Measurements from ENCODE around the gene DHDDS.
"Not testable (repeated sequence)": the region's sequence is repeated elsewhere in the genome, so short reads cannot be mapped to it uniquely, and the experiment has no call there.

The DHDDS gene

GRCh38 chr1:26500488-26501175 is 68.5 kb downstream of the DHDDS start:
- Histone ChIP-seq H3K79me2 (ENCODE audit: low read length) (no peaks in the 10 kb centered on the region), H3K27ac (ENCODE audit: low read length) (peak overlapping the region; percentile 98), H4K20me1 (ENCODE audit: insufficient read depth, low read length) (no peaks in the 10 kb centered on the region), H3K4me2 (ENCODE audit: low read depth, low read length) (peak overlapping the region; percentile 99), H3F3A (ENCODE audit: insufficient read depth, low read length) (peaks cover 10% of the 10 kb centered on the region; the same call in 1 of the 2 replicates), H3K4me1 (ENCODE audit: low read length) (0 out of 2 replicates have a peak, but pooled peaks cover 4% of the 10 kb centered on the region), H3K9me3 (replicated peaks; ENCODE audit: insufficient read depth, low read length) (no peaks in the 10 kb centered on the region), H3K27me3 (replicated peaks; ENCODE audit: insufficient read depth, low read length) (no peaks in the 10 kb centered on the region), H2AFZ (ENCODE audit: low read length) (peak overlapping the region; percentile 90), H3K36me3 (replicated peaks; ENCODE audit: insufficient read depth, low read length) (no peaks in the 10 kb centered on the region), H3K9me2 (replicated peaks; ENCODE audit: insufficient read depth, low read length) (no peaks in the 10 kb centered on the region), H3K9ac (ENCODE audit: low read length) (peak overlapping the region; percentile 99), H3K4me3 (ENCODE audit: low read length) (peak overlapping the region; percentile 74)
- DNase-seq: peak; percentile 83
- TF ChIP-seq CTCF (IDR thresholded peaks at IDR 0.05; ENCODE audit: low read length) (no peak), EZH2phosphoT487 (IDR thresholded peaks at IDR 0.05; ENCODE audit: low read length) (no peak), EZH2 (optimal IDR thresholded peaks at IDR 0.05; ENCODE audit: low read depth, low read length) (no peak)

GRCh38 chr1:26510711-26511110 is 78.6 kb downstream of the DHDDS start:
- H3K9me3 ChIP-seq (replicated peaks; ENCODE audit: insufficient read depth, low read length); H3K27me3 ChIP-seq (replicated peaks; ENCODE audit: insufficient read depth, low read length); H3K36me3 ChIP-seq (replicated peaks; ENCODE audit: insufficient read depth, low read length); H3K9me2 ChIP-seq (replicated peaks; ENCODE audit: insufficient read depth, low read length); H3K4me3 ChIP-seq (ENCODE audit: low read length); DNase-seq; H3K79me2 ChIP-seq (ENCODE audit: low read length); H4K20me1 ChIP-seq (ENCODE audit: insufficient read depth, low read length); H3K27ac ChIP-seq (ENCODE audit: low read length); H2AFZ ChIP-seq (ENCODE audit: low read length); H3K4me2 ChIP-seq (ENCODE audit: low read depth, low read length); H3K4me1 ChIP-seq (ENCODE audit: low read length); H3F3A ChIP-seq (ENCODE audit: insufficient read depth, low read length); H3K9ac ChIP-seq (ENCODE audit: low read length): not testable (repeated sequence)

- H3K36me3 ChIP-seq (replicated peaks; ENCODE audit: insufficient read depth, low read length); H3K27me3 ChIP-seq (replicated peaks; ENCODE audit: insufficient read depth, low read length): not testable (repeated sequence)
Measured at GRCh38 chr1:26515836-26516235, 83.7 kb downstream of the DHDDS start.

GRCh38 chr1:26516987-26517765 is 85.1 kb downstream of the DHDDS start:
- H4K20me1 ChIP-seq (ENCODE audit: insufficient read depth, low read length): no peaks in the 10 kb centered on the region
- H3K27ac ChIP-seq (ENCODE audit: low read length): no peak overlapping the region

More at GRCh38 chr1:26515836-26516235, 83.7 kb downstream of the DHDDS start:
- not testable (repeated sequence) for H3F3A ChIP-seq (ENCODE audit: insufficient read depth, low read length); H3K4me2 ChIP-seq (ENCODE audit: low read depth, low read length); H3K4me1 ChIP-seq (ENCODE audit: low read length); H3K4me3 ChIP-seq (ENCODE audit: low read length); H3K9me2 ChIP-seq (replicated peaks; ENCODE audit: insufficient read depth, low read length); DNase-seq; H3K9me3 ChIP-seq (replicated peaks; ENCODE audit: insufficient read depth, low read length); H3K27ac ChIP-seq (ENCODE audit: low read length); H3K79me2 ChIP-seq (ENCODE audit: low read length); H2AFZ ChIP-seq (ENCODE audit: low read length); H4K20me1 ChIP-seq (ENCODE audit: insufficient read depth, low read length); H3K9ac ChIP-seq (ENCODE audit: low read length)

More at GRCh38 chr1:26516987-26517765, 85.1 kb downstream of the DHDDS start:
- no peaks in the 10 kb centered on the region for H3K27me3 ChIP-seq (replicated peaks; ENCODE audit: insufficient read depth, low read length)
- H3K9me2 ChIP-seq (replicated peaks; ENCODE audit: insufficient read depth, low read length): no peaks in the 10 kb centered on the region
- TF ChIP-seq EZH2 (optimal IDR thresholded peaks at IDR 0.05; ENCODE audit: low read depth, low read length) (no peak), EZH2phosphoT487 (IDR thresholded peaks at IDR 0.05; ENCODE audit: low read length) (no peak), CTCF (IDR thresholded peaks at IDR 0.05; ENCODE audit: low read length) (no peak)
- no peak for DNase-seq
- no peak overlapping the region for H2AFZ ChIP-seq (ENCODE audit: low read length)
- no peaks in the 10 kb centered on the region for H3K79me2 ChIP-seq (ENCODE audit: low read length)
- no peaks in the 10 kb centered on the region for H3K36me3 ChIP-seq (replicated peaks; ENCODE audit: insufficient read depth, low read length)
- H3K4me2 ChIP-seq (ENCODE audit: low read depth, low read length): no peak overlapping the region
- H3F3A ChIP-seq (ENCODE audit: insufficient read depth, low read length): no peaks in the 10 kb centered on the region
- no peaks in the 10 kb centered on the region for H3K4me1 ChIP-seq (ENCODE audit: low read length)
- no peak overlapping the region for H3K4me3 ChIP-seq (ENCODE audit: low read length)
- H3K9me3 ChIP-seq (replicated peaks; ENCODE audit: insufficient read depth, low read length): no peaks in the 10 kb centered on the region
- no peak overlapping the region for H3K9ac ChIP-seq (ENCODE audit: low read length)

Measured in MM.1S (cell line).